Caco-2 (cell line): ENCODE results near the gene MLPH. TPM values are rescaled to one million over a fixed set of nuclear protein-coding genes. Genes with fewer than 3 reads are reported as not detected.

Experiments
- BruUV-seq: library from RNA; stranded (reverse); fragments of 400-500 nt; replicated peaks from 2 replicates; lab custom pipeline; 2021; lab: Mats Ljungman, UMichigan
- CTCF ChIA-PET: fragments of 300-600 bp; sonication (Branson Sonifier 250); formaldehyde crosslinking; loops from one replicate; lab custom pipeline; 2022; ENCODE audit warnings: antibody characterized with exemption; lab: Charles Lee
- POLR2A ChIA-PET: fragments of 300-600 bp; sonication (Branson Sonifier 250); formaldehyde crosslinking; loops from one replicate; lab custom pipeline; 2022; ENCODE audit warnings: antibody characterized with exemption; lab: Charles Lee
- DNase-seq, 2 experiments: peaks; one replicate each; pipeline versions ENCODE4 v3.0.0 to v3.0.0-alpha.2; 2020 to 2022
- H3K27me3 ChIP-seq: replicated peaks from 2 replicates; pipeline ENCODE4 v1.6.0; 2011; ENCODE audit warnings: low read length; ENCODE audit not compliant: control insufficient read depth, insufficient read depth
- H3K36me3 ChIP-seq: 2 replicates; pipeline ENCODE4 v1.5.1; 2011; ENCODE audit warnings: low read length; ENCODE audit not compliant: control insufficient read depth, insufficient read depth
- H3K4me1 ChIP-seq: fragments of 250-450 bp; sonication (Bioruptor Pico); 2 replicates; pipeline ENCODE4 v1.5.1; 2020; ENCODE audit warnings: mild to moderate bottlenecking
- H3K4me3 ChIP-seq: 2 replicates; pipeline ENCODE4 v1.5.1; 2011; ENCODE audit warnings: low read depth, mild to moderate bottlenecking, control low read depth, low read length
- H3K9me3 ChIP-seq: fragments of 250-450 bp; sonication (Bioruptor Pico); 2 replicates; pipeline ENCODE4 v1.5.1; 2020; ENCODE audit warnings: mild to moderate bottlenecking, moderate library complexity
- H3K27ac Mint-ChIP-seq: one replicate; pipeline ENCODE4 v1.8.0; 2022; ENCODE audit warnings: mixed read lengths; ENCODE audit not compliant: unreplicated experiment
- H3K27me3 Mint-ChIP-seq: one replicate; pipeline ENCODE4 v1.8.0; 2022; ENCODE audit warnings: mixed read lengths; ENCODE audit not compliant: insufficient read depth, unreplicated experiment
- H3K36me3 Mint-ChIP-seq: one replicate; pipeline ENCODE4 v1.8.0; 2022; ENCODE audit warnings: mild to moderate bottlenecking, mixed read lengths; ENCODE audit not compliant: insufficient read depth, unreplicated experiment
- H3K4me1 Mint-ChIP-seq: one replicate; pipeline ENCODE4 v1.8.0; 2022; ENCODE audit warnings: low read depth, mixed read lengths; ENCODE audit not compliant: unreplicated experiment
- H3K4me3 Mint-ChIP-seq: one replicate; pipeline ENCODE4 v1.8.0; 2022; ENCODE audit warnings: mild to moderate bottlenecking, moderate library complexity, mixed read lengths; ENCODE audit not compliant: unreplicated experiment
- H3K9me3 Mint-ChIP-seq: one replicate; pipeline ENCODE4 v1.8.0; 2022; ENCODE audit warnings: mixed read lengths; ENCODE audit not compliant: unreplicated experiment
- CTCF ChIP-seq, 2 experiments: fragments of 200-600 bp in 1 of 2; IDR thresholded peaks; 1 replicate in 1 of 2; 2 replicates in 1 of 2; pipeline versions ENCODE4 v1.5.1 to v1.8.0; 2011 to 2022; ENCODE audit warnings: antibody characterized with exemption in 1 of 2, control low read depth in 1 of 2, inconsistent platforms in 1 of 2, low read depth in 1 of 2, low read length in 1 of 2, mild to moderate bottlenecking in 1 of 2, moderate library complexity in 1 of 2; ENCODE audit not compliant: insufficient read depth in 1 of 2, severe bottlenecking in 1 of 2, unreplicated experiment in 1 of 2
- intact Hi-C: fragments of 100-400 bp; cut with micrococcal nuclease; formaldehyde crosslinking; loops from one replicate; pipeline ENCODE4 v1.10.0; 2022; ENCODE audit not compliant: unreplicated experiment
- total RNA-seq: library from RNA; stranded (reverse); gene quantifications from 2 replicates; pipeline ENCODE4 v1.2.3, GENCODE V29; 2022

MLPH gene
- total RNA-seq, 1 experiment from 2014 or later = not detected

DNA sequence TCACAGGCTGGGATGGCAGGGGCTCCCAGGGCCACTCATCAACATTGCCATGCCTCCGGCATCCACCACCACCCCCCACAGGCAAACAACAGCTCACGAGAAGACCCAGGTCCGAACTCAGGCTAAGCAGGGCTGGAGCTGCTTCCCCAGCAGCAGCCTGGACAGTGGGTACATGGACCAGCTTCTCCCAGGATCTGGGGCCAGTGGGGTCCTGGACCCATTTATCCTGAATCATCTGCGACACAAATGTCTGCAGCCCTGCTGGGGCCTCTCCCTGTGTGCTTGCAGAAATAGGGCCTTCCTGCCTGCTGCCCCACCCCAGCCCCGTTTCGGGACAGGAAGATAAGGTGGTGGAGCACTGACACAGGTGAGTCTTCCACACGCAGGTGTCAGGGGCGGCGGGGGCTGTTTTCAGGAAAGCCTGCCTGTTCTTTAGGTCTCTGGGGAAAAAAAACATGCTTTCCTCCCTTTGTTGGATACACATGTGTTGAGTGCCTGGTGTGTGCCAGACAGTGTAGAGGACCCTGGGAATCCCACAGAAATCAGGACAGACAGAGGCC is 83.8 kb downstream of the MLPH start:
- no peak overlapping the region for H3K4me3 ChIP-seq
- Mint-ChIP-seq H3K9me3 (no peaks in the 10 kb centered on the region), H3K27me3 (no peaks in the 10 kb centered on the region), H3K4me3 (no peak overlapping the region), H3K27ac (no peak overlapping the region), H3K4me1 (peaks cover 8% of the 10 kb centered on the region), H3K36me3 (peaks cover 7% of the 10 kb centered on the region)
- TF ChIP-seq CTCF (IDR thresholded peaks at IDR 0.05; ENCODE audit: insufficient read depth in 1 of 2, low read depth in 1 of 2, low read length in 1 of 2, severe bottlenecking in 1 of 2, unreplicated experiment in 1 of 2) = no peak
- H3K4me1 ChIP-seq = no peaks in the 10 kb centered on the region
- H3K36me3 ChIP-seq = no peaks in the 10 kb centered on the region
- no peaks in the 10 kb centered on the region for H3K9me3 ChIP-seq
- DNase-seq = no peak
- ChIA-PET CTCF (interaction anchor here (0.7 to 3.8 kb wide), 4 partner anchors 51 to 417 kb away, joined by 3 to 131 read pairs (median 4); no protein-coding TSS in a partner anchor), POLR2A (no interaction called here)
- no TSS peak for BruUV-seq
- intact Hi-C loops = no loop called here
- H3K27me3 ChIP-seq = no peaks in the 10 kb centered on the region

DNA sequence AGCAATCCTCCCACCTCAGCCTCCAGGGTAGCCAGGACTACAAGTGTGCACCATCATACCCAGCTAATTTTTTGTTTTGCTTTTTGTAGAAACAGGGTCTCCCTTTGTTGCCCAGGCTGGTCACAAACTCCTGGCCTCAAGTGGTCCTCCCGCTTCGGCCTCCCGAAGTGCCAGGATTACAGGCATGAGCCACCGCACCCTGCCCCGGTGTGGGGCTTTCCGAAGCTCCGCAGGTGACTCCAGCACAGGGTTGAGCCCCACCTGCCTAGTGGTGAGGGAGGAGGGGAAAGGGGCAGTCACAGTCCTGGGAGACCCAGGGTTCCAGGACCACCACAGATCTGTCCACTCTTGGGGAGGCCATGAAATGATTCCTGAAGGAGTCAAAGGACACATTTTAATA is 84.5 kb downstream of the MLPH start:
- H3K4me3 ChIP-seq = no peak overlapping the region
- H3K4me3 Mint-ChIP-seq = no peak overlapping the region
- no peaks in the 10 kb centered on the region for H3K4me1 ChIP-seq
- ChIA-PET POLR2A (no interaction called here), CTCF (interaction anchor here (0.6 to 3.8 kb wide), 20 partner anchors 10 to 203 kb away, joined by 3 to 131 read pairs (median 4); partner anchors contain the start of gene RAB17)
- peak overlapping the region; percentile 25 for H3K27ac Mint-ChIP-seq
- H3K9me3 ChIP-seq = no peaks in the 10 kb centered on the region
- no peaks in the 10 kb centered on the region for H3K27me3 Mint-ChIP-seq
- DNase-seq = no peak
- intact Hi-C loops = no loop called here
- H3K9me3 Mint-ChIP-seq = no peaks in the 10 kb centered on the region
- peaks cover 13% of the 10 kb centered on the region for H3K36me3 Mint-ChIP-seq
- no peaks in the 10 kb centered on the region for H3K36me3 ChIP-seq
- peaks cover 8% of the 10 kb centered on the region for H3K4me1 Mint-ChIP-seq
- no peaks in the 10 kb centered on the region for H3K27me3 ChIP-seq
- BruUV-seq = no TSS peak
- no peak for TF ChIP-seq CTCF (IDR thresholded peaks at IDR 0.05; ENCODE audit: insufficient read depth in 1 of 2, low read depth in 1 of 2, low read length in 1 of 2, severe bottlenecking in 1 of 2, unreplicated experiment in 1 of 2)

DNA sequence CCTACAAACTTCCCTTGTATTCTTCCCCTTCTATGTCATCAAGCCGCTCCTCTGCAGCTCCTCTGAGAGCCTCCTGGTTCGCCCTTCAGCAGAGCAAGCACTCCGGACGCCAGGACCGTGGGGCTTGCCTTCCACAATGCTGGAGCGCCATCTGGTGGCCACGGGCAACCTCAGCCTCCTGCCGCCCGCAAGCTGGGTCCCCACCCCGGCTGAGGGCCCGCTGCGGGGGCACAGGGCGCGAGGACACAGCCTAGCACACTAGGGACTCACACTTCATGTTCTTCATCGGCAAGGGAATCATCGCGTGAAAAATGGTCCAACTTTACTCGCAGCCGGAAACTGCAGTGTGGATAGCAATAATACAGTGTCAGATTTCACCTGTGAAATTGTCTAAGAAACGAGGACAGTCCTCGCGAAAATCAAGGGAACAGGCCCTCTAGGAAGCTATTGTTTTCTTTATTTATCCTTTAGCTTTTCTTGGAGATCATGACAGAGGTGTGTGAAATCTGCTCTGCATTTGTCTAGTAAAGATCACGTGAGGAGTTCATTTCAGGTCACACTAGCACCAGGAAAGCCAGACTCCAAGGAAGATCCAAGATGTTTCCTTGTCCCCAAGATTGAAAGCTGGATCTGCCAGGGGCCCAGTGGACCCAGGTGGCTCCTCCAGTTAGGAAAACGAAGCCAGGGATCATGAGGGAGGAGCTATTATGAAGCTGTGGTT is 85.1 kb downstream of the MLPH start:
- POLR2A ChIA-PET = no interaction called here
- DNase-seq = peak; percentile 82 to 86
- H3K4me3 Mint-ChIP-seq = no peak overlapping the region
- H3K27me3 ChIP-seq = no peaks in the 10 kb centered on the region
- H3K27me3 Mint-ChIP-seq = no peaks in the 10 kb centered on the region
- H3K36me3 Mint-ChIP-seq = peaks cover 19% of the 10 kb centered on the region
- H3K27ac Mint-ChIP-seq = peak overlapping the region; percentile 25
- no TSS peak for BruUV-seq
- peaks cover 8% of the 10 kb centered on the region for H3K4me1 Mint-ChIP-seq
- peak; percentile 79 to 90 for TF ChIP-seq CTCF (IDR thresholded peaks at IDR 0.05; ENCODE audit: insufficient read depth in 1 of 2, low read depth in 1 of 2, low read length in 1 of 2, severe bottlenecking in 1 of 2, unreplicated experiment in 1 of 2)
- CTCF ChIA-PET = interaction anchor here (0.6 to 3.8 kb wide), 20 partner anchors 9 to 203 kb away, joined by 3 to 131 read pairs (median 4); partner anchors contain the start of gene RAB17
- intact Hi-C loops = loop anchor here (1.0 kb wide), 3 partner anchors 60 to 101 kb away; no protein-coding TSS in a partner anchor
- no peaks in the 10 kb centered on the region for H3K9me3 Mint-ChIP-seq
- H3K36me3 ChIP-seq = no peaks in the 10 kb centered on the region
- H3K9me3 ChIP-seq = no peaks in the 10 kb centered on the region
- no peaks in the 10 kb centered on the region for H3K4me1 ChIP-seq
- H3K4me3 ChIP-seq = no peak overlapping the region
